Measurements from ENCODE around the gene DAO.
"Not testable (repeated sequence)": the region's sequence is repeated elsewhere in the genome, so short reads cannot be mapped to it uniquely, and the experiment has no call there.

DAO gene

DNA sequence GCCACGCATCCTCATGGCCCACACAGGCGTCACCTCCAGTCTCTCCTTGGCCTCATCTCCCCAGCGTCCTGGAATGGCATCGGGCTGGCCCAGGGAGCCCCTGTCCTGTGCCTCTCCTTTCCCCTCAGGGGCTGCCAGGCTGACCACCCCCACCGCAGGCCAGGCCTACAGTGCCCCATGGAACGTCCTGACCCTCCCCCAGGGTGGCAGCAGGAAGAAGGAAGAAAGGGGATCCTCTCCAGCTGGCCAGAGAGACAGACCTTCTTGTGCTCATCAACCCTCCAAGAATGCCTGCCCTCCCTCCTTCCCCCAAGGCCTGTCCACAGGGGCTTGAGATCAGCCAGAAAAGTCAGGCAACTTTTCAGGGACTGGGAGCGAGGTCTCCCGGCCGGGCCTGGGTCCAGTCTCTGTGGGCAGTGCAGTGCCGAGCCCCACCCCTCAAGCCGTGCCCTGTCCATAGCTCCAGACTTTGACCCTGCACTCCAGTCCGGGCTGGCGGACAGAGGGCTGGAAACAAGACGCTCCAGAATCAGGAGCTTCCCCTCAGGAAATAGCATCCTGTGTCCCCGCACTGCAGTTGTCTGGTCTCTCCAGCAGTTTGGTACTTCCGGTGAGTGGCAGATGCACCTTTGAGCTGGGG lies at the start of gene DAO:
Gene DAO, plus strand, starts transcription at position 478 of the 640 bp plus-strand sequence. CDS start 4,915 bp downstream, outside the sequence.
- no peak for DNase-seq

DNA sequence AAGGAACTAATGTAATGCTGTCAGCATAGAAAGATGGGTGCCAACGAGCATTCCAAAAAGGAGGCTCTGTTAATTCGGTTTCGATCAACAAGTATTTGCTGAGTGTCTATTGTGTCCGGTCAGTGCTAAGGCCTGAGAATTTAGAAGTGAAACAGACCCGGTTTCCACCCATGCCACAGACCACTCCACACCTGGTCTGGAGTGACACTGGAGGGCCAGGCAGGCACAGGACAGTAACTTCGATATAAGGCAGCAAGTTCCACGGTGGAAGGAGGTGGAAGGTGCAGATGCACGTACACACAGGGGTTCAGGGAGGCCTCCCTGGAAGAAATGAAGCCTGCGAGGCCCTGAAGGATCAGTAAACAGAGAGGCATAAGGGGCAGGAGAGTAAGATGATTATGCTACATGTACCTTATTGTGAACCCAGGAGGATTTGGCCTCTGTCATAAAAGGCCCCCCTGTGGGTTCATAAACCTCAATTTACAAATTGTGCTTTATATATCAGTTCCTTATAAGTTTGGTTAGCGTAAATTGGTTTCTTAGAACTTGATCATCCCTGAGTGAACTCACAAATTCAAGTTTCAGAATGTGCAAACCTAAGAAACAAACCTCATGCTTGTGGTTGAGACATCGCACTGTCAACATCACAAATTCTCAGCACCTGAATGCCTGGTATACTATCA lies 48.4 kb upstream of the DAO start:
- DNase-seq = no peak

DNA sequence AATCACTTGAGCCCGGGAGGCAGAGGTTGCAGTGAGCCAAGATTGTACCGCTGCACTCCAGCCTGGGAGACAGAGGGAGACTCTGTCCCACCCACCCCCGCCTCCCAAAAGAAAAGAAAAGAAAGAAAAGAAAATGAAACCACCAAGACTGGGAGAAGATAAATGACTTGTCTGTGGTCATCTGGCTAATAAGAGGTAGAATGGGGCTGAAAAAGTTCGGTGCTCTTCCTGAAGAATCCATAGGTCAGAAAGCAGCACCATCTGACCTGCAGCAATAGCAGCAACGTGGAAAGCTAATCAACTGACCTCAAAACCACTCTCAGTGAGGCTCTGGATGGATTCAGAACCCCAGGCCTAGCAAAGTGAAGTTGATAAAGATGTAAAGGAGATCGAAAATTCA lies 47.7 kb upstream of the DAO start:
- DNase-seq = no peak

DNA sequence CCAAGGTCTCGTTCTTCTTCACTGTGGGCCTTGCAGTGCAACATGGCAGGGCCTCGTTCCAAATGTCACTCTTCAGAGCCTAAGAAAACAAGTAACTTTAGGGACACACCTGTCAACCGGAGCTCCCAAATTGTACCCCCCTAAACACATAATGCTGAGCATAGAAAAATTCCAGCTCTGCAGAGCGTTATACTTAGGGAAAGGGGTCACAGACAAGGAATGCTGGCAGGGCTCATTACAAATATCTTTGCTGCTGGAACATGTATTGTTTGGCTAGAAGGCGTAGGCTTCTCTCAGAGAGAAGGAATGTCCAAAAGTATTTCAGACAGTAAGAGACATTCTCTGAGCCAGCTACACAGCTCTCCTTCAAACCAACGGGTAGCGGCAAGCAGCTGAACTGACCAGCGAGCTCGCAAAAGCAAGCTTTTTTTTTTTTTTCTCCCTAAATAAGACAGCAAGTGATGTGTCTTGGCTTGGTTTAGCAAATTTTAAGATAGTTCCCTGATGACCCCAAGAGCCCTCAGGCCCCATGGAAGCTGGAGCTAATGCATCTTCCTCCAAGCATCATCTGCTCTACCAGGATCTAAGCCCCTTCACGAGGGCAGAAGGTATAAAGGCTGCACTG lies 47.0 kb upstream of the DAO start:
- DNase-seq = no peak

DNA sequence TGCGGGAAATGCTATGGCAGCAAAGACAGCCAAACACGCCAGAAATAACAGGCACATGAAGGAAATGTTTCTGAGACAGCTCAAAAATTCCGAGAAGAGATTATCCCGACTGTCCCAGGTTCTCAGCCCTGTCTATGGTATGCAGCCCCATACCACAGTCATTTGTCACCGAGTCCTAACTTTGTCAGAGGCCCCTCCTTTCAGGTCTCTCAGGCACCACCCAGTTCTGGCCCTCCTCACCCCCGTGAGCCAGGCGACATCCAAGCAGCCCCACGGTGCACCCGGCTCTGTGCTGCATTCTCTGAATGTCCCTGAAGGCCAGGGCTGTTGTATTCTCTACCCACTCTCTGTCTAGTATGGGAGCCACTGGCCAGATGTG lies 46.5 kb upstream of the DAO start:
- DNase-seq = no peak

DNA sequence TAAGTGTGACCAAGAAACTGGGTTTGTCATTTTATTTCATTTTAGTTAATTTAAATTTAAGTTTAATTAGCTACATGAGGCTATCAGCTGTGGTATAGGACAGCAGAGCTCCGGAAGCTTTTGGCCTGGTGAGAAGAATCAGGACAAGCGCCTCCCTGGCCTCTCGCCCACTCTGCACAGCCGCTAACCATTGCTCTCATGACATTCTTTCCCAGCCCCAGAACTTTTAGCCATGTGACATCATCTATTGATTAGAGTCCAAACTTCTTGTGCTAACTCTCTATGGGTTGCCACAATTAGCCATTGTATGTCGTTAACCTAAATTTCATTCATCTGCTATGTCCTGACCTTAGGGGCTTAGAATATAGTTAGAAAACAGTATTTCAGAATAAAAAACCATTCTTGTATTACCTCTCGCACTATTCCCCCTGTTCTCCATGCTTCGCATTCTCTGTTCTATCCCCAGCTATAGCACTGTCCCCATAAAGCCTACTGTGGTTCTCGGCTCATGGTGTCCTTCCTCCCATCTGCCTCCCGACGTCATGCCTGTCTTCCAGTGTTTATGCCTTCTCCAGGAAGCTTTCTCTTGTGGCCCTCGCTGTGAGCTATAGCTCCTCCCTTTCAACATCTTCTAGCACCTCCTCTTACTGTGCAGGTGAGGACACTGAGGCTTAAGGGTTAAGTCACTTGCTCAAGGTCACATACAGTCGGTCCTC lies 46.0 kb upstream of the DAO start:
- no peak for DNase-seq

DNA sequence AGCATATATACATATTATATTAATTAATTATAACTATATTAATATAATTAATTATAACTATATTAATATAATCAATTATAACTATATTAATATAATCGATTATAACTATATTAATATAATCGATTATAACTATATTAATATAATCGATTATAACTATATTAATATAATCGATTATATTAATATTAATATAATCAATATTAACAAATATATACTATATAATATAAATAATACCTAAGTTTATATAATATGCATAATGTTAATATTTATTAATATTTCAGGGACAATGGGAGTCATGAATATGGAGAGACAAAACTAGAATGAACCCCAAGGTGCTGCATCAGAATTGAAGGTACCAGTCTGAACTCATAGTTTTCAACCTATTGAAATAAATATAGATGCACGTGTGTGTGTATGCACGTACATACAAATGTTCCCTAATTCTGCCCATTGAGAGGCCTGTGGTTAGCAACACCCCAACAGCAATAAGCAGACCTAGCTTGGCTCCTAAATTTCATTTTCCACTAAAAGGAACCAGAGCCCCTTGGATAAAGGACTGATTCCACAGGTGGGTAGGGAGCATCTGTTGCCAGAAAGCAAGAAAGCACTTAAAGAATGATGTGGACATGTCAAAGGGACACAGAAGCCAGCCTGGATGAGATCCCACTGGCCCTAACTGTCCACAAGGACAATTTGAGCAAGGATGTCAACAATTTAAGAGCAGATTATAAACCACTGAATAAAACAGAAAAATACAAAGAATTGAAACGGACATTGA lies 43.8 kb upstream of the DAO start:
- no peak for DNase-seq

DNA sequence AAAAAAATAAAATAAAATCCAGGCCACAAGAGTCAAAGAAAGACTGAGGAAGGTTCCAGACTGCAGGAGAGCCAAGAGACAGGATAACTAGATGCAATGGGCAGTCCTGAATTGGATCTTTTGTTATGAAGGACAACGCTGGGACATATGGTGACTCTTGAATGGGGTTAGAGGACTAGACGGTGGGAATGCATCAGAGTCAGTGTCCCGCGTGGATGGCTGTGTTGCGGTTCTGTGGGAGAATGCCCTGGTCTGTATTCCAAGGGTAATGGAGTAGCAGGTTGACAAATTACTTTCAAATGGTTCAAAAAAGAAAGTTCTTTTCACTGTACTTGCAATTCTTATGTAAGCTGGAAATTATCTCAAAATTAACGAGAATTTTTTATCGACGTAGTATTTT lies 42.7 kb upstream of the DAO start:
- DNase-seq = no peak

DNA sequence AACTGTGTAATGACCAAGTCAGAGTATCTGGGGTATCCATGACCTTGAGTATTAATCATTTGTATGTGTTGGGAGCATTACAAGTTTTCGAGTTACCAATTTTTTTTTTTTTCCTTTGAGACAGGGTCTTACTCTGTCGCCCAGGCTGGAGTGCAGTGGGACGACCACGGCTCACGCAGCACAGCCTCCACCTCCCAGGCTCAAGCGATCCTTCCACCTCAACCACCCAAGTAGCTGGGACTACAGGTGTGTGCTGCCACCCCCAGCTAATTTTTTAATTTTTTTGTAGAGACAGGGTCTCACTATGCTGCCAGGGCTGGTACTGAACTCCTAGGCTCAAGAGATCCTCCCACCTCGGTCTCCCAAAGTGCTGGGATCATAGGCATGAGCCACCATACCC lies 42.2 kb upstream of the DAO start:
- no peak for DNase-seq

DNA sequence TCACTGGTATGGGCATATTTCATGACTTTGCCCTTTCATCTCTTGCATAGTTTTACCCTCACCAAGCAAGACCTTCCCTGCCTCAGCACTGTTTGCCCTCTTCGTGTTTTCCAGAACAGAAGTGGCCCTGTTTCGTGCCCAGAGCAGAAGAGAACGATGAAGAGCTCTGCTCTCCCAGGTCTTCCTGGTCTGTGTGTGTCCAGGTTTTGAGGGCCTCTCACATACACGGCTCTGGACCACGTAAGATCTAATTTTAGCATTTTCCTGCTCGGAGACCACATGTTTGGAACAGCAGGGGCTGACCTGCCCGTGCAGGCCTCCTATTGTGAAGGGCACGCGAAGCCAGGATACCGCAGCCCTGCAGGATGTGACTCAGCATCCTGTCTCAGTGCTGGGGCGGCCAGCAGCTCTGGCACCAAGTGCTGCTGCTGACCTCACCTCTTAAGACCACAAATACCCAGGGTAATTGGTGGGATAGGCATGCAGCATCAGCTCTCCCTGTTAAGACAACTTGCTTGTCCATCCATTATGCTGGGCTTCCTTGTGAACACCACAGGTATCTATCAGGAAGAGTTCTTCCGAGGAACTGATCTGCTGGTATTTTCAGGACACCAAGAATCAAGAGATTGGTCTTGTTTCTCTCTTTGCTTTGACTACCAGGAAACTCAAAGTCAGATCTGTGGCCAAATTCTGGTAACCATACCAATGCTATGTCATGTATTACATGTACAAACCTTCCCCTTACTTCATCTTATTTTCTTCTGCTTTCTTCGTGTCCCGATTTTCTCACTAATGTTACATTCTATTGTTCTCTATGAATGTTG lies 41.5 kb upstream of the DAO start:
- peak; percentile 57 for DNase-seq

DNA sequence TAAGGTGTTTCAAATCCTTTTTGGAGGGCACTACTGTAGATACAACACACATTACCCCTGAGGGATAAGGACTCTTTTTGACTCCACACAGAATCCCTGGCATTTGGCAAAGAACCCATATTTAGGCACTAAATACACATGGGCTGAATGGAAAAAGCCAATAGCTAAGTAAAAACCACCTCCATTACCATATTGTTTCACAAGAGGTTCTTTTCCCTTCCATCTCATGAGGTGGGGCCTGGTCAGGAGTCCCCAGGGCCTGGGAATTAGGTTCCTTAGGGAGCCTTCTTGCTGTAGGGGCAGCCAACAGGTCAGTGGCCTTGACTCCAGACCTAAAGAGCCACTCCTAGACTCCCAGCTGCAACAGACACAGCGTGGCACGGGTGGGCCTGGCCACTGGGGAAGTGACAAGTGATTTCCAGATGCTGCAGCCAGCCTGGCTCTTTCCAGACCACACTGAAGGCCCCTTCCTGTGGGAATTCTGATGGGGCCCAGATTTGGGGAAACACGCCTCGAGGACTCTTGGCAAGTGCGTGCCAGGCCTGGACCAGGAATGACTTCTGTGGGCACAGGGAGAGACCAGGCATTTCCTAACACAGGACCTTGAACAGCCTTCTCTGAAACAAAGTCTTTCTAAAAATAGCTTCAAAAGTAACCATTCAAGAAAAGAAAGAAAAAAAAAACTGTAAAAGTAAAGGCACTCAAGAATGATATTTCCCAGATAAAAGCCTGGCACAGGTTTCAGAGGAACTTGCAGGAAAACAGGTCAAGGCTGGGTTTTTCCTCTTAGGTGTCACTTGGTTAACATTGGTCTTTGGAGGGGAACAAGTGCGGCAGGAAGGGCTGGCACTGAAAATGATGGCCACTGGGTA lies 40.6 kb upstream of the DAO start:
- DNase-seq = no peak

DNA sequence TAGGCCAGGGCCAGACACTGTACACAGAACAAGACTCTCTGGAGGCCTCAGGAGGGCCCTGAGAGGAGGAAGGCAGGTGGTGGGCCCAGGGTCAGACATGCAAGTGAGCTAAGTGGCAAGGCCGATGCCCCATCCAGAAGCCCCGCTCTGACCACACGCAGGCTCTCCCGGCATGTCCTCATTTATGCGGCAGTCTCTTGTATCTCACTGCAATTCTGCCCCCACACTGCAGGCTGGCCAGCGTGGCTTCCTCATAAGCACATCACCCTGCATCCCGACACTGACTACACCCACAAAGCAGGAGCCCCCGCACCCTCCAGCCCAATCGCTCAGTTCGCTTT lies 40.0 kb upstream of the DAO start:
- DNase-seq = no peak

DNA sequence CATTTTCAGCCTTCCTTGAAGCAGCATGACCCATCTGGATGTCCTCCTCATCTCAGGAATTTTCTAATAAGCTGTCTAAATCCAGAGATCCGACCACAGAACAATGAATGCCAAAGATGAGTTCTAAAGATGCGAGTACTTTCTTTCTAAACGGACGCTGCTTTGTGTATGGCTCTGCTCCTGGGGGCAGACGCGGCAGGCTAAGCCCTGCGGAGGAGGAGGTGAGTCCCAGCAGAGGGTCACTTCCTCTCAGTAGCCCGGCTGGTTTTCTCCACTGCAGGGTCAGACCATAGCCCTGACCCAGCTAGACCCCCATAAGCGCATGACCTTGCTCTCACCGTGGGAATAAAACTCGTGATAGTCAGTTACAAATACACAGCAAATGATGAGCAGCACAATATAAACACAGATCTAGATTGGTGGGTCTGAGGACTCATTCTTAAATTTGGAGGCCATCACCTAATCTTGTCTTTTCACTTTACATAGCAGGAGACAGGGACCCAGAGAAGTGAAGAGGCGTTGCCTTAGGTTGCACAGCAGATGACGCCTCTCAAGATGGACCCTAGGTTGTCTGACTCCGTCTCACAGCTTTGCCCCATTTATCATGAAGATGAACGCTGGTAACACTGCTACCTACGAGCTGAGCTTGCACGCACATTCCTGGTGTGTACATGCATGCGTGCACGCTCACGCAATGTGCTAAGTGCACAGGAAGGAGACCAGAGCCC lies 39.1 kb upstream of the DAO start:
- no peak for DNase-seq

DNA sequence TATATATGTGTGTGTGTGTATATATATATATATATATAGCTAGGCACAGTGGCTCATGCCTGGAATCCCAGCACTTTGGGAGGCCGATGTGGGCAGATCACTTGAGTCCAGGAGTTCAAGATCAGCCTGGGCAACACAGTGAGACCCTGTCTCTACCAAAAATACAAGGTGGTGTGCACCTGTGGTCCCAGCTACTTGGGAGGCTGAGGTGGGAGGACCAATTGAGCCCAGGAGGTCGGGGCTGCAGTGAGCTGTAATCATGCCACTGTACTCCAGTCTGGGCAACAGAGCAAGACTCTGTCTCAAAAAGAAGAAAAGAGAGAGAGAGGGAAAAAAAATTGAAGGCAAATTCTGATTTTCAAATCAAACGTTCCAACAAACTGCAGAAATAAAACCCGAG lies 38.1 kb upstream of the DAO start:
- DNase-seq = not testable (repeated sequence)

DNA sequence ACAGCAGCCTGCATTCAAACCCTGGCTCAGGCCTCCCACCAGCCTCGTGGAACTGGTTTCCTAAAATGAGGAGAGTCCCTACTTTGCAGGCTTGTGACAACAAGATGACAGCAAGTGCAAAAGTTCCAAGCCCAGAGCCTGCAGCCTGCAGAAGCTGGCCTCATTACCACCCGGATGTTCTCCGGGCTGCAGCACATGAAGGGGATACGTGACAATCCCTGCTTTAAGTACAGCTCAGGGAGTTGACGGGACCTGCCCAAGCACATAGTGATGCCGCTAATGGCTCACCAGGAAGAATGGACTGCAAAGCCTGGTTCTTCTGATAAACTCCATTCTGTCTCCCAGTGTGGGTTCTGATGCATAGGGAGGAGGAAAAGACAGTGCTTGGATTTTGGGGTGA lies 37.5 kb upstream of the DAO start:
- DNase-seq = no peak

DNA sequence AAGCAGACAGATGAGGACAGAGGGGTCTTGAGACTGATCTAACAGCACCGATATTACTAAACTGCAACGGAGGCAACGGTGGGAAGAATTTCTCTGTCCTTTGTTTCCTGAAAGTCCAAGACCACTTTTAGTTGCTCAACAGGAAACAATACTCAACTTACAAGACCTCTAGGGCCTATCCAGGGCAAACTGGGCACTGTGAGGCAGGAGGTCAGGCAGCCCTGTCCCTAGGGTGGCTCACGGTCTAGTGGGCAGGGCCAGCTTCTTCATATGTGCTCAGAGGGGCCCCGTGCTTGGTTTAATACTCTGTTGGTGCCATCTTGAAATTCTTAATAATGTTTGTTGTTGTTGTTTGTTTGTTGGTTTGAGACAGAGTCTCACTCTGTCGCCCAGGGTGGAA lies 36.7 kb upstream of the DAO start:
- no peak for DNase-seq

DNA sequence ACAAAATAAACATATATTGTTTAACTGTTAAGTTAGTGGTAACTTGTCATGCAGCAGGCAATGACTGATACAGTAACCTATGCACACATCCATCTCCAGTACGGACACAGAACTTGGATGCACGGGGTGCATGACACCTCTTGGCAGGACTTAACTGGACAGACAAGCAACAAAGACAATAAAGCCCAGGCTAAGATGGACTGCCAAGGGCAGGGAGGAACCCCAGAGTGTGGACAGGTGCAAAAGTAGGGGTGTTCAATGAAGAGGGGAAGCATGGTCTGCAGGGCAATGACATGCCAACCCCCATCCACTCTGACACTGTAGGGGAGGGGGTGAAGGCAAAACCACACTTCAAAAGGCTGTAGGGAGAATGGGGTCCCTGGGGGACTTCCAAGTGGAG lies 34.2 kb upstream of the DAO start:
- DNase-seq = no peak

DNA sequence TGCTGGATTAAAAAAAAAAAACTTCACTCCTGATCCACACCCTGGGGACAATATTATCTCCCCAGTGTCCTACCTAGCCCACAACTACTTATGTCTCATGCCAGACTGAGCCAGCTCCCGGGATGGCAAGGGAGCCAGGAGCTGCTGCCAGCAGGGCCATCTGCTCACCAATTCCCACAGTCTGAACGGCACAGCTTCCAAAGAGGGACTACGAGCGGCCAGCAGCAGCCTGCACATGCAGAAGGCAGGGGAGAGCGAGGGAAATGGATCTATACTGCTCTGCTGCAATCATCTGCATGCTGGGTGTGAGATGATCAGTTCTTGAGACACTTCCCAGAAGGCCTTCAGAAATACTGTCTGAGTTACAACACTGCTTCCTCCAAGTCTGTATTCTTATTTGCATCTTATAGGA lies 33.6 kb upstream of the DAO start:
- DNase-seq = peak; percentile 85

DNA sequence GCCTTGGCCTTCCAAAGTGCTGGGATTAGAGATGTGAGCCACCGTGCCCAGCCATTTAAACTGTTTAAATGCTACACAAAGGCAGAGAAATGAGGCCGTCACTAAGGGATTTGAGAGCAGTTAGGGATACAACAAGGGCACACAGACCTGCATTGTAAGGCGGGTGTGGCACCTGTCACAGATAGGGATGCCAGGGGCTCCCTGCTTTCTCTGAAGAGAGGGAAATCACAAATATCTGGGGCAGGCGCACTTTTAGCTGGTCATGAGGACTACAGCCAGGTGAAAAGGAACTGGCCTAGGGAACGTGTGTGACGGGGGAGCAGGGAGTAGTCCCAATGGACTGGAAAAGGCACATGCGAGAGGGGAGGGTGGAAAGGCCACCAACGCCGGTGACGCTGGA lies 32.2 kb upstream of the DAO start:
- no peak for DNase-seq

DNA sequence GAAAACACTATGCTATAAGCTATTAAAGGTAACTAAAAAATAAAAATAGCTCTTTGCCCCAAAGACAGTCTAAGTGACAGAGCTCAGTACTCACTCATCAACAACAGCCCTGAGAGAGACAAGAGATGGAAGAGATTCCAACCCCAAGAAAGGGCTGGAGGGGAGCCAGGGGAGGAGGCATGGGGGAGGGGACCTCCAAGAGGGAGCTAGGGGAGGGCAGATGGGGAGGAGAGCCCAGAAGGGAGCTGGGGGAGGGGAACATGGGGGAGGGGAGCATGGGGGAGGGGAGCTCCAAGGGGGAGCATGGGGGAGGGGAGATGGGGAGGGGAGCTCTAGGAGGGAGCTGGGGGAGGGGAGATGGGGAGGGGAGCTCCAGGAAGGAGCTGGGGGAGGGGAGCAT lies 30.2 kb upstream of the DAO start:
- DNase-seq = no peak
